GM18870 (cell line): ENCODE data around the gene TARS3.

ENCODE experiments used
- ATAC-seq: cut with Tn5 transposase; IDR thresholded peaks from one replicate; pipeline ENCODE4 v1.9.1; 2021; ENCODE audit warnings: moderate library complexity; ENCODE audit not compliant: unreplicated experiment

The TARS3 gene

GRCh38 chr15:101609742-101610610, 114.3 kb downstream of the TARS3 start:
- no peak for ATAC-seq

- ATAC-seq, result no peak
Observed at GRCh38 chr15:101608201-101608600, 116.1 kb downstream of the TARS3 start.

- no peak for ATAC-seq
Observed at GRCh38 chr15:101607108-101607507, 117.2 kb downstream of the TARS3 start.

GRCh38 chr15:101604124-101604874, 120.0 kb downstream of the TARS3 start:
- no peak for ATAC-seq
